Ishikawa (cell line): ENCODE results near the gene LGR6.

Source experiments
- CEBPB ChIP-seq: IDR thresholded peaks from 2 replicates; pipeline ENCODE4 v1.6.1; 2012
- CREB1 ChIP-seq: IDR thresholded peaks from 2 replicates; pipeline ENCODE4 v1.6.1; 2012; ENCODE audit warnings: low read depth
- EP300 ChIP-seq: IDR thresholded peaks from 2 replicates; pipeline ENCODE4 v1.6.1; 2012; ENCODE audit warnings: borderline replicate concordance
- FOXM1 ChIP-seq: IDR thresholded peaks from 2 replicates; pipeline ENCODE4 v1.6.1; 2012; ENCODE audit warnings: low read depth, borderline replicate concordance
- NFIC ChIP-seq: IDR thresholded peaks from 2 replicates; pipeline ENCODE4 v1.6.1; 2012
- RAD21 ChIP-seq: IDR thresholded peaks from 2 replicates; pipeline ENCODE4 v1.6.1; 2012; ENCODE audit warnings: low read depth
- TAF1 ChIP-seq: IDR thresholded peaks from 2 replicates; pipeline ENCODE4 v1.6.1; 2012; ENCODE audit warnings: low read depth, mild to moderate bottlenecking
- TCF12 ChIP-seq: IDR thresholded peaks from 2 replicates; pipeline ENCODE4 v1.6.1; 2012; ENCODE audit warnings: low read depth
- TEAD4 ChIP-seq: IDR thresholded peaks from 2 replicates; pipeline ENCODE4 v1.6.1; 2012
- TF ChIP-seq, protein P1 (sequence below): IDR thresholded peaks from 2 replicates; pipeline ENCODE4 v1.6.1; 2012
- TF ChIP-seq, protein P2 (sequence below): IDR thresholded peaks from 2 replicates; pipeline ENCODE4 v1.6.1; 2012; ENCODE audit warnings: low read depth, mild to moderate bottlenecking

- no peak for TF ChIP-seq EP300
- TF ChIP-seq CEBPB, result no peak
- no peak for TF ChIP-seq NFIC
- no peak for TF ChIP-seq CREB1
- TF ChIP-seq, protein P1, sequence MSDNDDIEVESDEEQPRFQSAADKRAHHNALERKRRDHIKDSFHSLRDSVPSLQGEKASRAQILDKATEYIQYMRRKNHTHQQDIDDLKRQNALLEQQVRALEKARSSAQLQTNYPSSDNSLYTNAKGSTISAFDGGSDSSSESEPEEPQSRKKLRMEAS, result no peak
- no peak for TF ChIP-seq RAD21
- no peak for TF ChIP-seq TCF12
- TF ChIP-seq, protein P2, sequence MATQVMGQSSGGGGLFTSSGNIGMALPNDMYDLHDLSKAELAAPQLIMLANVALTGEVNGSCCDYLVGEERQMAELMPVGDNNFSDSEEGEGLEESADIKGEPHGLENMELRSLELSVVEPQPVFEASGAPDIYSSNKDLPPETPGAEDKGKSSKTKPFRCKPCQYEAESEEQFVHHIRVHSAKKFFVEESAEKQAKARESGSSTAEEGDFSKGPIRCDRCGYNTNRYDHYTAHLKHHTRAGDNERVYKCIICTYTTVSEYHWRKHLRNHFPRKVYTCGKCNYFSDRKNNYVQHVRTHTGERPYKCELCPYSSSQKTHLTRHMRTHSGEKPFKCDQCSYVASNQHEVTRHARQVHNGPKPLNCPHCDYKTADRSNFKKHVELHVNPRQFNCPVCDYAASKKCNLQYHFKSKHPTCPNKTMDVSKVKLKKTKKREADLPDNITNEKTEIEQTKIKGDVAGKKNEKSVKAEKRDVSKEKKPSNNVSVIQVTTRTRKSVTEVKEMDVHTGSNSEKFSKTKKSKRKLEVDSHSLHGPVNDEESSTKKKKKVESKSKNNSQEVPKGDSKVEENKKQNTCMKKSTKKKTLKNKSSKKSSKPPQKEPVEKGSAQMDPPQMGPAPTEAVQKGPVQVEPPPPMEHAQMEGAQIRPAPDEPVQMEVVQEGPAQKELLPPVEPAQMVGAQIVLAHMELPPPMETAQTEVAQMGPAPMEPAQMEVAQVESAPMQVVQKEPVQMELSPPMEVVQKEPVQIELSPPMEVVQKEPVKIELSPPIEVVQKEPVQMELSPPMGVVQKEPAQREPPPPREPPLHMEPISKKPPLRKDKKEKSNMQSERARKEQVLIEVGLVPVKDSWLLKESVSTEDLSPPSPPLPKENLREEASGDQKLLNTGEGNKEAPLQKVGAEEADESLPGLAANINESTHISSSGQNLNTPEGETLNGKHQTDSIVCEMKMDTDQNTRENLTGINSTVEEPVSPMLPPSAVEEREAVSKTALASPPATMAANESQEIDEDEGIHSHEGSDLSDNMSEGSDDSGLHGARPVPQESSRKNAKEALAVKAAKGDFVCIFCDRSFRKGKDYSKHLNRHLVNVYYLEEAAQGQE, result no peak
- no peak for TF ChIP-seq FOXM1
- TF ChIP-seq TEAD4, result no peak
- TF ChIP-seq TAF1, result no peak
These were observed 136.3 kb downstream of the LGR6 start for GRCh38 chr1:202329891-202330290.
